HG02571 (cell line): Measurements from ENCODE around the gene PLD2.

Experiments used
- ATAC-seq: cut with Tn5 transposase; IDR thresholded peaks from one replicate; pipeline ENCODE4 v1.9.1; 2021; ENCODE audit warnings: mild to moderate bottlenecking, moderate library complexity; ENCODE audit not compliant: unreplicated experiment

The PLD2 gene

GRCh38 chr17:4832829-4833177 is 25.9 kb downstream of the PLD2 start:
- ATAC-seq, result peak; percentile 15

- peak; percentile 82 for ATAC-seq
These were observed 26.4 kb downstream of the PLD2 start, which contains the start of gene MINK1 for GRCh38 chr17:4833178-4833940. MINK1 (plus strand) TSS chr17:4833340; CDS start chr17:4833584, 244 bp downstream.

- no peak for ATAC-seq
These were observed 27.2 kb downstream of the PLD2 start for GRCh38 chr17:4833941-4834680.

DNA sequence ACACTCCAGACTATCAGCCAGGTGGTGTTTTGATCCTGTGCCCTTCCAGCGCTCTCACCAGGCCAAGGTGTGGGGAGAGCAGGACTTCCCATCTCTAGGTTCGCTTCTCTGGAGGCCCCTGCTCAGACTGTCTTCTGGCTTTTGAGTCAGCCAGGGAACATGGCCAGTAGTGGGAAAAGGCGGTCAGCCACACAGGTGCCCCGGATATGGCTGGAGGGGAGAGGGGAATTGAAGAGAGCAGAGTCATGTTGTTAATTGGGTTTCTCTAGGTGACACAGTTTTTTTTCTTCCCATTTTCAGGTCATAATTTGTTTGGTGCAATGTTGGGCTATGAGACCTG is 27.7 kb downstream of the PLD2 start:
- no peak for ATAC-seq

- ATAC-seq, result no peak
These were observed 29.3 kb downstream of the PLD2 start for GRCh38 chr17:4836221-4836620.

DNA sequence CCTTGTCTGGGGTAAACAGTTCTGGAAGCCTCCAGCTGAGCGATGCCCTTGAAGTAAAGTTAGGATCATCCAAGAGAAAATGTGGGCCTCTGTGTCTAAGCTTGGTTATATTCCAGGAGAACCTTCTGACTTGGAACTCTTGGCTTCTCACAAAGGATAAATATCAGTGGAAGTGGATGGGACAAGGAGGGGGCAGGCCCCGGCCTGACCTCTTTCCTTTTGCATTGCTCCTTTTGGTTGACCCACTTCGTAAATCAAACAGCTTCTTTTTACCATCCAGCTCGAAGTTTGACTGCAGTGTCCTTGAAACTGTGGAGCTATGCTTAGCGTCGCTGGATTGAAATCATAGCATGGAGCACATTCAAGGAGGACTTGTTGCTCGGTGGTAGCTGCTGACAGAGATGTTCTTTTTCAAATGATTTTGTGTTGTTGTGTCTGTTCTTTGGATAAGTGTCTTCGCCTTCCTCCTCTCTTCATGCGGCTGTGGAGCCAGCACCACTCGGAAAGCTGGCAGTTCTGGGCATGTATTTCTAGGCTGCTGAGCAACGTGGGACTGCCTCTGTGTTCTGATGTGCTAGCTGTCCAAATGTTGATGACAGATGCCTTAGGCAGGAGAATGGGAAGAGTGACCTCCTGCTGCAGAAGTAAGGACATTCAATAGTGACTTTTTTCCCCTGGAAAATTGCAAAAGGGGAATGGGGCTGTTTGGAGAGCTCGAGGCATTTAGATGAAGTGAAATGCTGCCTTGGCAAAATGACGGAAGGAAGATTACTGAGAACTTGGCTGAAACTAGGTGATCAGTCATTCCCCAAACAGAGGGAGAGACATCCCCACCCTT is 30.7 kb downstream of the PLD2 start:
- ATAC-seq, result no peak

DNA sequence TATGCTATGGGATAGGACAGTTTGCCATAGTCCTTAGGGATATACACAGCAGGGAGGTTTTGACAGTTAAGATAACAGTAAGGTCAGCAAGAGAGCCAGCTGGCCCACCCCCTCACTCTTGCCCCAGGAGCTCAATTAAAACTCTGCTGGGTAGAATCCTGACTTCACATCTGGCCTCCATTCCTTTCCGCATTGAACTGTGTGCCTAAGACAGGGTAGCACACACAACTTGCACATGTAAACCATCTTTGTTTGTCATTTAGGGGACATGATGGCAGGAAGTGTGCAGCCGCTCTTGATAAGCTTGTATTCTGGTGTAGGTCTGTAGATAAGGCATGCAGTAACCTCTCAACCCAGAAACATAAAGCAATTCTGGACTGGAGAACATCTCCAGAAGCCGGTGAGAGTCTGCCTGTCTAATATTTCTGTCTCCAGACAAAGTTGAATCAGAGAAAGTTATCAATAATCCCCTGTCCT is 31.4 kb downstream of the PLD2 start:
- ATAC-seq, result no peak

DNA sequence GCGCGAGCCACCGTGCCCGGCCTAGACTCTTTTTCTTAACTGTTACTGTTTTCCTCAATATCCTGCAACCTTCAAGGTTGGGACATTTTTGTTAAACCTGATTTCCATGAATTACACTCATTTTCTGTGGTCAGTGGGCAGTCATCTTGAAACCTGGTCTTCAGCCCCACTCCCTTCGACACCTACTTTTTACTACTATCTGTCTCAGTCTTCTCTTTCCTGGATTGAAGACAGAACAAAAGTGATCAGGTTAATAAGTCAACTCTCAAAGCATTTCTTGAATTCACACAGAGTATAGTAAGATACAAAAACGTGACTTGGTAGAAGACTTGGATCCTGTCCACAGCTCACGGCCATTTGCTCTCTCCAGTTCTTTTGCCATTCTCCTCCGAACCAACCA is 32.3 kb downstream of the PLD2 start:
- no peak for ATAC-seq

DNA sequence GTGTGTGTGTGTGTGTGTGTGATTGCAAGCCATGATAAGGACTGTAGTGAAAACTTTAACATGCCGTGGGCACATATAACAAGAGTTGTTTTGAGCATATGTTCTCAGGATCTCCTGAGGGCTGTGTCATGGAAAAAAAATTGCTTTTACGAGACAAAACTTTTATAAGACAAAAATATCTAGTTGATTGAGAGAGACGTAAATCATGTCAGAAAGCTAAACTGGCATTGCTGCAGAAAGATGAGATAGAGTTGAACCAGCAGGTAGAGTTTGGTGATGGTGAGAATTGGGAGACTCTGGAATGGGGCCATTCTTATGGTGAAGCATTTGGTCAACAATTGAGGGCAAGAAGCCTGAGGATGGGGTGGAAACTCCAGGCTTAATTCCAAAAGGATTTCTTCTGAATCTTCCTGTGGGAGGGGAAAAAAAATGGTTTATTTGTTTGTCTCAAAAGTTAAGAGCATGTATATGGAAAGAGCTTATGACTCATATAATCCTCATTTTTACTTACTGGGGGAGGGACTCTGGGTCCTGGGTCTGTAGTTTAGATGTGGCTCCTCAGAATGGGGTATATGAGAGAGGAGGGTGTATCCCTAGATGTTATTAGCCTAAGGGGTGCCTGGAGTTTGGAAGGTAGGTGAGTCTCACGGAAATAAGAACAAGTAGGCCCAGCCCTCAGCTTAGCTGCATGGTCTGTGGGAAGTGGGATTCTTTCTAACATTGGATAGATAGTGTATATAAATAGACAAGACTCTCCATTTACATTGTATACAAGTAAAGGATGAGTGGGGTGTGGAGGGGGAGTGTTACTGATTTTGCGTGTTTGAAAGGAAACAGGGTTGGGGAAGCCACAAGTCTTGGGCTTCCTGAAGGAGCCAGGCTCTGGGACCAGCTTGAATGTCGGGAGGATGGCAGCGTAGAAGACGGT is 33.3 kb downstream of the PLD2 start:
- no peak for ATAC-seq

DNA sequence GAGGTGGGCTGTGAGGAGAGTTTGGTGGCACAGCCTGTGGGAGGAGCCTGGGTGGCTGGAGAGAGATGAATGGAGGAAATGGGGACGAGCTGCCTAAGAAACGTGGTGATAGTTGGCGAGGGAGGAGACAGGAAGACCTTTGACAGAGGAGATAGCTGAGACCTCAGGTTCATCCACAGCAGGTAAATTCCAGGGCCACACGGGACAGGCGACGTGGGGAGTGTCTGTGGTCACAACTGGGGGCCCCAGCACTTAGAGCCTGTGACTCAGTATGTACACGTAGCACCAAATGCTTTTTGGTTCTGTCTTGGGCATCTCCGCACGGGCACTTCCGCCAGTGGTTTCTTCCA is 33.9 kb downstream of the PLD2 start:
- no peak for ATAC-seq

GRCh38 chr17:4842376-4842775 is 35.4 kb downstream of the PLD2 start:
- no peak for ATAC-seq

DNA sequence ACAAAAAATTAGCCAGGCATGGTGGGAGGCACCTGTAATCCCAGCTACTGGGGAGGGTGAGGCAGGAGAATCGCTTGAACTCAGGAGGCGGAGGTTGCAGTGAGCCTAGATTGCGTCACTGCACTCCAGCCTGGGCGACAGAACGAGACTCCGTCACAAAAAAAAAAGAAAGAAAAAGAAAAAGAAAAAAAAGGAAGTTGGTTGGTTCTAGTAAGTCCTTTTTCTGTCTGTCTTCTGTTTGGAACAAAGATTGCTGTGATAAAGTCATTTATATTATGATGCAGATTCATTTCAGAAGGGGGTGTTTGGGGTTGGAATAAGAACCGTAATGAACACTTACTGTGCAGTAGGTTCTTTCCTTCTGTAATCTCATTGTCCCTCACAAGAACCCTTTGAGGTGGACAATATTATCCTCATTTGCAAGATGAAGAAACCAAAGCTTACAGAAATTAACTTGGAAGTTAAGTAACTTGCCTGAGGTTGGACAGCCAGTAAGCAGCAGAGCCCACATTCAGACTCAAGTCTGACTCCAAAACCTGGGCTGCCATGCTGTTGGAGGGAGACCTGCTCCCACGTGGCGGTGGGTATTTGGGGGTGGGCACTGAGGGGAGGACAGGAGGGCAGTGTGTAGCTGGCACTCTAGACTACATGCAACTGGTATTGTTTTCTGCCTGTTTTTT is 36.5 kb downstream of the PLD2 start:
- no peak for ATAC-seq

DNA sequence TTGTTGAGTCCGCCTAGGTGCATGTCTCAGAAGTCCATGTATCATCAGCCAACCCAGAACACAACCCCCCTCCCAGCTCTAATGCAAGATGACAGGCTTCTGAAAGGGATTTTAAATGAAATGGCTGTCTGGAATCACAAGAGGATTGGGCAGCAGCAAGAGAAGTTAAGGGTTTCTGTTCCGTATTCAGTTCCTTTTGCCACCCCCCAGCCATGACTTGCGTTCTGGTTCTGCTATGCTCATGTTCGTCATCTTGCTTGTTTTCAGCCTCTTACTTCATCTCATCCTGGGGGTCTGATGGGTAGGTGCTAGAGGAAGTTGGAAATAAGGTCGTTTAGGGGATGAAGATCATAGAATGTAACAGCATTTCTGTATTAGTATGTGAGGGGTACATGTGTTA is 38.2 kb downstream of the PLD2 start:
- no peak for ATAC-seq

DNA sequence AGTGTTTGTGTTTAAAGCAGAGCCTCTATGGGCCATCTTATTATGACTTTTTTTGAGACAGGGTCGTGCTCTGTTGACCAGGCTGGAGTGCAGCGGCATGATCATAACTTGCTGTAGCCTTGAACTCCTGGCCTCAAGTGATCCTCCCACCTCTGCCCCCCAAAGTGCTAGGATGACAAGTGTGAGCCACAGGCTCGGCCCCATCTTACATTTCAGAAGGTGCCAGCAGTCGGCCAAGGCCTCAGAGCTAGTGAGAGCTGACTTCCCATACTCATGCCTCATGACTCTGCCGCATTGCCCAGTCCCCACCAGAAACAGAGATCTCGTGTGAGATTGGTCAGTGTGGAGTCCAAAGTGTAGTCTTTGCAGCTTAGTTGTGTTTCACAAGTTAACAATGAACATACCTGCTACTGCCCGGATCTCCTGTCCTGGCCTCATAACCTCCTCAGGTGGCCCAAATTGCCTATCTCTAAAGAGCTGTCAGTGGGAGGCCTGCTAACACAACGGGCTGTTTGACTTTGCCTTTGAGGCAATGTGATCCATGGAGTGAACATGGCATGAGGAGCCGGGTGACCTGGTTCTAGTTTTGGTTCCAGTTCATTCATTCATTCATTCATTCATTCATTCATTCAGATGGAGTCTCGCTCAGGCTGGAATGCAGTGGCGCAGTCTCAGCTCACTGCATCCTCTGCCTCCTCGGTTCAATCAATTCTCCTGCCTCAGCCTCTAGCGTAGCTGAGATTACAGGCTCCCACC is 39.9 kb downstream of the PLD2 start:
- no peak for ATAC-seq

DNA sequence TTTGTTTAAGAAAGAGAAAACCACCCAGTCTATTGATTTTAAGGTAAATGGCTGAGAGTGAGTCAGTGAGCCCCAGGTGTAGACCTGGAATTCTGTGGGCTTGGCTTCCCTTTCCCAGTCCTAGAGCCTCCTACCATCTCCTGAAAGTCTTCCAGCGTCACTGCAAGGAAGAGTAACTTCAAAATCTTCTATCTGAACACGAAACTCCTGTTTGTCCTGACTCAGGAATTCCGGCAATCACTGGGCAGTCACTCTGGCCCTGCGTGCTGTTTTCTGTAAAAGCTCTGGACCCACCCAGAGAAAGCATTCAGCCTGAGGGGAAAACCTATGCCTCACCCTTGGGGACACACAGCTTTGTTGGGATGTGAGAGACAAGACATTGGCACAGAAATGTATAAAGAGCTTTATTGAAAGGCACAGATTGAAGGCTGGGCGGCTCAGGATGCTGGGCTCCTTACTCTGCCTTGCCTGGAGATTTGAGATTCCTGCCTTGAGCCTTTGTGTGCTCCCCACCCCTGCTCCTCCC is 42.1 kb downstream of the PLD2 start:
- ATAC-seq, result no peak

GRCh38 chr17:4850246-4850645 is 43.3 kb downstream of the PLD2 start:
- ATAC-seq, result no peak

DNA sequence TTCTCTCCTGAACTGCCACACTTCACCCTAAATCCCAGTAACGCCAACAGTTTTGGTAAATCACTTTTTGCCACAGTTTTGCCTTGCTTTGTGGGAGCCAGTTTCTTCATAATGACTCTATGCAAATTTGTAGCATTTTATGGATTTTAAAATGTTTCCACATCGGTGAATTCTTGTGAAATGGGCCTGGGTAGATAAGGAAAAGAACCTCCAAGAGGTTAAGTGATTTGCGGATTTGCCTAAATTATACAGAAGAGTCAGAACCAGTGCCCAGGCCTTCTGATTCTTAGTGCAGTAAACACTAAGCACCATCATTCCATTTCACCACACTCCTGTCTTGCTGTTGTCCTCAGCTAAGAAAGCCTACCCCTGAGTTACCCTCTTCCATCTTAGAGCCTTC is 44.1 kb downstream of the PLD2 start:
- ATAC-seq, result no peak

GRCh38 chr17:4852567-4853207 is 45.7 kb downstream of the PLD2 start:
- ATAC-seq, result no peak
